CD4-positive, alpha-beta T cell treated with Interleukin-17A for 1 hour (primary cell): ENCODE data around the gene KCNMA1.

Experiments
- DNase-seq: peaks from one replicate; pipeline ENCODE4 v3.0.0-alpha.2; 2020

Gene KCNMA1

DNA sequence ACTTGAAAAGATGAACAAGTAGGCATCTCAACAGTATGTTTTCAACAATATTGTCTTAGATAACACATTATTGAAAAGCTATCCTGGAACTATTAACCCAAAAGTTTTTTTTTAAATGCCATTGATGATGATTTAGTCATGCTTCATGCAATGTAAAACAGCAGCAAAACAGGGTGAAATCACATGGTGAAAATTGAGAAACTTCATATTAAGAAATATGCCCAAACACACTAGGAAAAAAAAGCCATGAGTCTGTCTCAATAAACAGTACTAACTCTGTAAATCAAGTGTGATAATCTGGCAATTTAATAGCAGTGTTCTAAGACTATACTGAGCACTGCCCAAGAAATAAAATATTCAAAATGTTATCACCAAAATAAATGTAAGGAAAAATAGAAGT is 613.1 kb downstream of the KCNMA1 start:
- DNase-seq: no peak

- DNase-seq: no peak
These were observed 614.2 kb downstream of the KCNMA1 start for GRCh38 chr10:77023396-77023795.

GRCh38 chr10:77022671-77023070 is 614.9 kb downstream of the KCNMA1 start:
- DNase-seq: no peak

DNA sequence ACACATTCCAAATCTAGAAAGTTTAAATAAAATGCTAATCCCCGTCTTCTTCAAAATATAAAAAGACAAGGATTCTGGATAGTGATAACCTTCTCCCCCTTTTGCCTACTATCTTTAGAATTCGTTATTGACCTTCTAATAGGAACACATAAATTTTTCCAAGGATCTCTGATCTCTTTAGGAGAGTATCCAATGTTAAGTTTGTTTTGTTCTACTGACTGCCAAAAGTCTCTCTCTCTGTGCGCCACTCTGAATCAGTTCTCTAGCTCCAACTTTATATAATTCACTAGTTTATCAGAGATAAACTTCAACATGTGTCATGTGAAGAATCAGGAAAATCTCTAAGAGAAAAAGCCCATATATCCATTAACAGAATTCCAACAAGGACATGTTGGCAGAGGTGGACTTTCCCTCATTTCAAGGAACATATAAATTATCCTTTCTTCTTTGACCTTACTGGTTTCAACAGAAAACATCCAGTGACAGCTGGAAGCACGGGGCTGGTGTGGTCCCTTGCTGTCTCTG is 615.6 kb downstream of the KCNMA1 start:
- DNase-seq: no peak

- DNase-seq: no peak
These were observed 617.1 kb downstream of the KCNMA1 start for GRCh38 chr10:77020426-77021040.

GRCh38 chr10:77016855-77017254 is 620.8 kb downstream of the KCNMA1 start:
- no peak for DNase-seq

- DNase-seq: no peak
These were observed 621.3 kb downstream of the KCNMA1 start for GRCh38 chr10:77016278-77016815.

GRCh38 chr10:77015360-77015759 is 622.2 kb downstream of the KCNMA1 start:
- no peak for DNase-seq

DNA sequence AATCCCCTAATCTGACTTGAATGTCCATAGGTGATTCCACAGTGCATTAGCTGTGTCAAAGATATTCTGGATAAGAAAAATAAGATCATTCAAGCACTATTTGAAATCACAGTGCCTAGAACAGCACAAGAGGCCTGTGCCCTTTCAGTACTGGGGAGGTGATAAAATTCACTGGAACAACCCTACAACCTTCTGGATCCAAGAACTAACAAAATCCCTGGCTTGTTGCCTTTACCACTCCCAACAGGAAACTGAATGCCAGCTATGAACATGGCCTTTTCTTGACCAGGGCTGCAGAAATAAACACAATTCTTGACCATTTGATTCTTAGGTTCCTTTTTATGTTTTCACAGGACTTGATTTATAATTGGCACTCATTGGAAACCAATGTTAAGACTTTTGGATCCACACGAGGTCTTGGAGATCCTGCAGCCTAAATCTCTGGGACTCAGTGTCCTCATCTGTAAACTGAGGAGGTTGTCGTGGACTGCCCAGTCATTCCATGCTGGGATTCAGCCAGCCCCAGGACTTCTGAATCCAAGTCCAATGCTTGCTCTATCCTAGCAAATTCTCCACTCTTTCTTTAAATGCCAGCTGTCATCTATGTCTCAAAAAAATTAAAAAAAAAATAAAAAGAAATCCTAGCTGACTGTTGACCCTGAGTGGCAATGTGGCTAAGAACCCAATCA is 624.7 kb downstream of the KCNMA1 start:
- DNase-seq: no peak

- DNase-seq: no peak
These were observed 625.5 kb downstream of the KCNMA1 start for GRCh38 chr10:77011874-77012811.

DNA sequence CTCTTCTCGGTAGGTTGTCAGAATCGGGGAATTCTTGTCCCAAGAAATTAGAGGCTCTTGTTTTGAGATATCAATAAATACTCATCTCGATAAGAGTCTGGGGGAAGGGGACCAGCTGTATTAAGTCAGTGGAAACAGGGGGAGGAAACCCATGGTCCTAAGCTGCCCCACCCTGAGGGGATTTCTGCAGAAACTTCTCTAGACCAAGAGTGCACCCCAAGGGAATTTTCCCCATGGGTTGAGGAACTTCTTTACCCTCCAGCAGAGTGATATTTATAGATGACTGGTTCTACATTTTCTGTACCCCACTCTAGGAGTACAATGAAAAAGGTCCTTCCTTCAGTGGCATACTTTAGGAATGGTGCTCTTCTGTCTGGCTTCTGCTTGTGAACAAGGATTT is 627.2 kb downstream of the KCNMA1 start:
- DNase-seq: no peak

DNA sequence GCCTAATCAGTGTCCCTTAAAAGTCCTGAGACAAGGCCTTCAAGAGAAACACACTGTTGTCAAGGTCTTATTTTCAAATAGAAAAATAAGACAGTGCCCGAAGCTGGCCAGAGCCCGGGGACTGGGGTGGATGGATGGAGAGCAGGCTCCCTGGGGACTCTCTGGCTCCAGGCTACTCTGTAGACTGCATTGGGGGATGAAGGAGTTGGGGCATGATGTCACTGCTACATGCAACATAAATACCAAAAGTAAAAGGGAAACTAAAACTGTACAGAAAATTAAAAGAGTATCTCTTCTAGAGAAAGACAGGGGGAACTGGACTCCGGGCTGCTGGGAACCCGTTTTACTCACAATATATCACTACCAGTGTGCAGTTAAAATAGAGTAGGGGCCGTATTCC is 629.8 kb downstream of the KCNMA1 start:
- DNase-seq: no peak

DNA sequence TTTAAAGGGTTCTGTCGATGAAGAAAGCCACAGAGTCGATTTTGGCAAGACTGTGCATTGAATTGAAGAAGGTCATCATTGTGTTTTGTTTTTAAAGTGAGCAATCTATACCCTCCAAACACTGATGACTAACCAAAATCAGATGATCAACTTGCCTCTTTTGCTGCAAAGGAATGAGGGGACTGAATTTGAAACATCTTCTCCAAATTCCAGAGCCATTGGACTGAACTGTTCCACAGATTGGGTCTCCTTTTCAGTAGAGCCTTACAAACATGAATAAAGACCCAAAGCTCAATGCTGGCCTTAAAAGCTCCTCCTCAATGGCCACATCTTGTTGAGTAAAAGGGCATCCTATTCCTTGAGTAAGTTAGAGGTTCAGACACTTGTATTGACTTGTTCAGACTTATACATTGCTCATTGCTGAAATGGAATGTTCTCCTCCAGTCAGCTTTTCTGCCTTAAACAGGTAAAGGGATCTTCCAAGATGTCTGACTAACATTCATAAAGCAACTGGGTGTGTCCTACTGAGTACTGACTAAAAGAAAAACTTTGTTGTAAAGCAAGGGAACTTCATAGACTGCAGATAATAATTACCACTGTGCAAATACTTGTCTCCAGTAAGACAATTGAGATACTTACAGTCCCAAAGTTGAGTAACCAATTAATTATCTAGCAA is 630.6 kb downstream of the KCNMA1 start:
- DNase-seq: no peak

- no peak for DNase-seq
These were observed 631.7 kb downstream of the KCNMA1 start for GRCh38 chr10:77005871-77006270.

DNA sequence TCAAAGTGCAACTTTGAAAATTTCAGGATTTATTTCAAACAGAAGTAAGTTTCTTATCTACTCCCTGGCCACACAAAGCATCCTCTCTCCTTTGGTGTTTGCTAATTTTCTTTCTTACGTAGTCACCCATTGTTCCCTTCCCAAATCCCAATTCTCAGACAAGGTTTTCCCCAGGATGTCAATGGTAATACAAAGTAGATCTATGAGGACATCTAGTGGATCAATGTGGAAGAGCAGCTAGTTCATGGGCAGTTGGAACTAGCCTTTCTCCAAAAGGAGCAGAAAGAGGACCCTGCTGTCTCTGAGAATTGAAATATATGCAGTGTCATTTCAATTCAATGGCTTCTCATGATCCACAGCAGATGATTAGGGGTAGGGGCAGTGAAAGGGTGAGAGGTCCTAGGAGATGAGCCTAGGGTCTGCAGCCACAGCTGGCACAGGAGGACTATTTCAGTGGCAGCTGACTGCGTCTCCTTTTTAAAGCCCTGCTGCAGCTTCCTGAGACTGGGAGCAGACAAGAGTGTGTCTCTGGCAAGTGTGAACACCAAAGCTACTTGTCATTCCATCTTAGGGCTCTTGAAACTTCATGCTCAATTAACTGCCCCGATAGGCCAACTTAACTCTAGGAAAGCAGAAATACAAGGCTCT is 632.6 kb downstream of the KCNMA1 start:
- no peak for DNase-seq

DNA sequence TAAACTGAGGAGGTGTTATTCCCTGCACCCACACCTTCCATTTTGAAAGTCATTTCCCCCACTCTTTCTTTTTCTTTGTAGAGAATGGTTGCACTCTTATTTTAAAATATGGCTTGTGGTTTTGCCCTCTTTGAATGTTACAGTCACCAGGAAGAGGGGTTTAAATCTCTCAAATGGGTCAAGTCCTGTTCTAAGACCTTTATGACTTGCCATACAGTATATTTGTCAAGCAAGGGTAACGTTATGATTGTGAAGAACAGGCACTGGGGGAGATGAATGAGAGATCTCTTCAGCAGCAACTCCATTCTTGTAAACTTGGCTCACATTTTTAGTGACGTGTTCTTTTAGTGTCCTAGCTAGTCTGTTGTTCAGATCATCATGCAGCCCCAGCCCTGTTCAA is 634.7 kb downstream of the KCNMA1 start:
- DNase-seq: no peak

DNA sequence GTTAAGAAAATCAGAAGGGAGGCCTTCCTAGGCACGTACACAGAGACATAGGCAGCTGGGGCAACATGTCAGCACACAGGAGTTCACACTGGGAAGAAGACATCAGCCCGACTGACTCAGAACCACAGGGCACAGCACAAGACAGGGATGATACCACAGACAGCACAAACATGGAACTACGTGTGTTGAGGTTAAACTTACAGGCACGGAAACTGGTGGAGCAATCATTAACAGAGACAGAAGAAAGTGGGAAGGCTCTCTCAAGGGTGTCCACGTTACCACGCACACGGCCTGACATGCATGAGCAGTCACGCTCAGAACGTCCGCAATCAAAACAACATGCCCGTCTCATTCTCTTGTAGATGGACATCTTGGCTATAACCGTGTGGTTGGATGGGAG is 636.4 kb downstream of the KCNMA1 start:
- DNase-seq: no peak

DNA sequence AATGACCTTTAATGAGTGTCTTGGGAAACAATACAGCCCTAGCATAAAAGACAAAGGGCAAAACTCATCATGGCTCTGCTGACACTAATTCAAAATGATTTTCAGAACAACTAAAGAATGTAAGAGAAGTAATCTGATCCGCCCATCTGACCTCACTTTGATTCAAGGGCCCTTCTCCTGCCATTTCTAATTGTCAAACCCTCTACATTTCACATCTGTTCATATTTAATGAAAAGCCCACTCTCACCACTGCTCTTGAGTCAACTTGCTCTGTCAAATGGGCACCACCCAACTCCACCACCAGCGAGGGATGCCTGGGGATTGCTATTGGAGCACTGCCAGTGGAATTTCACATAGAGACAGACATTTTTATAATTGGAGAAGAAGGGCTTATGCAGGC is 639.2 kb downstream of the KCNMA1 start:
- DNase-seq: no peak

- DNase-seq: no peak
These were observed 640.0 kb downstream of the KCNMA1 start for GRCh38 chr10:76997631-76998030.

DNA sequence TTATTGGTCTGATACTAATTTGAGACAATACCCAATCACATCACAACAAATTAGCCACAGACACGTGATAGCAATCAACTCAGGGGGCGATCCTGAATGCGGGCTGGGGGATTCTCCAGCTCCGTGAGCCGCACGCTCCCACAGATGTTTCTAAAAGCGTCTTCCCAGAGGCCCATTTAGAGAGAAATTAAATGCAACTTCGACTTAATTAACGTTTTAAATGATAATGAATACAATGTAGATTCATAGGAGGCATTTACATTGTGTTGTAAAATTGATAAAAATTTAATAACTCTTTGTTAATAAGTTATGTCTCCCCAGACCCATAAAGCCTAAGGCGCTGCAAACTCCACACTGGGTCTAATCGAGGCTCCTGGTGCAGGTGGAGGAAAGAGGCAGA is 642.6 kb downstream of the KCNMA1 start:
- no peak for DNase-seq

GRCh38 chr10:76993213-76993612 is 644.4 kb downstream of the KCNMA1 start:
- DNase-seq: no peak

DNA sequence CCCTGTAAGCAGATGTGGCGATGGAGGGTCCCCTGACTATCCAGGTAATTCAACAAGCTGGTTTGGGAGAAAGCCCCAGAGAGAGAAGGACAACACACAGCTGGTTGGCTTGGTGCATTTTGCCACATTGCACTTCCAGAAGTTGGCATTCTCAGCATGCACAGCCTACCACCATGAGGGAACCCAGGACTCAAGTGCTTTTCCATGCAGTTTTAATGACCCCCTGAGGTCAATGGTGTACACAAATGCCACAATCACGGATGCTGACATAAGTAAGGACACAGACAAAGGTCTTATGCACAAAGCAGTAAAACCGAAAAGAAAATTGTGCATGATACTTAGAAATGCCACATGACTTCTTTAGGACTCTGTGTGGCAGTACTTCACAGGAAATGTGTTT is 645.1 kb downstream of the KCNMA1 start:
- DNase-seq: no peak
